GM21825 (cell line): ENCODE measurements around the gene CDH23.

Experiments
- ATAC-seq: cut with Tn5 transposase; IDR thresholded peaks from one replicate; pipeline ENCODE4 v1.9.1; 2021; ENCODE audit warnings: mild to moderate bottlenecking, moderate library complexity; ENCODE audit not compliant: unreplicated experiment

The CDH23 gene

GRCh38 chr10:71778071-71778825 lies 381.5 kb downstream of the CDH23 start:
- no peak for ATAC-seq

GRCh38 chr10:71779641-71780040 lies 382.9 kb downstream of the CDH23 start:
- ATAC-seq: no peak

GRCh38 chr10:71780156-71780555 lies 383.4 kb downstream of the CDH23 start:
- ATAC-seq: no peak

GRCh38 chr10:71780719-71781118 lies 384.0 kb downstream of the CDH23 start:
- ATAC-seq: no peak

GRCh38 chr10:71782221-71782916 lies 385.6 kb downstream of the CDH23 start:
- ATAC-seq: no peak

- no peak for ATAC-seq
Measured at GRCh38 chr10:71782917-71783490, 386.3 kb downstream of the CDH23 start.

GRCh38 chr10:71783917-71784678 lies 387.4 kb downstream of the CDH23 start:
- ATAC-seq: no peak

- ATAC-seq: no peak
Measured at GRCh38 chr10:71784679-71785272, 388.1 kb downstream of the CDH23 start.

GRCh38 chr10:71788954-71789353 lies 392.2 kb downstream of the CDH23 start:
- ATAC-seq: no peak

GRCh38 chr10:71789871-71790270 lies 393.2 kb downstream of the CDH23 start:
- ATAC-seq: no peak

- ATAC-seq: no peak
Measured at GRCh38 chr10:71790749-71791440, 394.2 kb downstream of the CDH23 start.

GRCh38 chr10:71795248-71795647 lies 398.5 kb downstream of the CDH23 start:
- ATAC-seq: no peak

- ATAC-seq: no peak
Measured at GRCh38 chr10:71796749-71797405, 400.2 kb downstream of the CDH23 start.

GRCh38 chr10:71797533-71798307 lies 401.0 kb downstream of the CDH23 start:
- ATAC-seq: no peak

- no peak for ATAC-seq
Measured at GRCh38 chr10:71798308-71798624, 401.5 kb downstream of the CDH23 start.

- ATAC-seq: no peak
Measured at GRCh38 chr10:71799112-71799511, 402.4 kb downstream of the CDH23 start.

- no peak for ATAC-seq
Measured at GRCh38 chr10:71799608-71800453, 403.1 kb downstream of the CDH23 start.

- peak; percentile 84 for ATAC-seq
Measured at GRCh38 chr10:71801361-71801760, 404.6 kb downstream of the CDH23 start.
